GM12878 (cell line): Measurements from ENCODE around the gene PPFIBP1. TPM values are rescaled to one million over a fixed set of nuclear protein-coding genes. Genes with fewer than 3 reads are reported as not detected.

Source experiments
- ATAC-seq: fragments of 200-7000 bp; cut with Tn5 transposase; 3 replicates; pipeline ENCODE4 v1.9.1; 2020; ENCODE audit warnings: mild to moderate bottlenecking, moderate library complexity
- BruUV-seq: library from RNA; stranded (reverse); fragments of 400-500 nt; replicated peaks from 2 replicates; lab custom pipeline; 2021; lab: Mats Ljungman, UMichigan
- CTCF ChIA-PET: fragments of 300-600 bp; sonication (Branson Sonifier 250); formaldehyde crosslinking; extraction: SDS; loops from one replicate; lab custom pipeline; 2021; ENCODE audit warnings: inconsistent platforms; lab: Yijun Ruan, JAX
- POLR2A ChIA-PET: fragments of 350-600 bp; formaldehyde crosslinking; extraction: SDS; loops from one replicate; lab custom pipeline; 2021; ENCODE audit warnings: inconsistent platforms; lab: Charles Lee
- RAD21 ChIA-PET: fragments of 300-600 bp; sonication (Branson Sonifier 250); formaldehyde crosslinking; loops from one replicate; lab custom pipeline; 2023; ENCODE audit warnings: antibody characterized with exemption; ENCODE audit not compliant: unreplicated experiment; lab: Charles Lee
- SMC1A ChIA-PET: fragments of 300-600 bp; sonication (Branson Sonifier 250); formaldehyde crosslinking; loops from one replicate; lab custom pipeline; 2023; ENCODE audit not compliant: unreplicated experiment, uncharacterized antibody; lab: Charles Lee
- DNase-seq: peaks from one replicate; pipeline ENCODE4 v3.0.0-alpha.2; 2011; ENCODE audit warnings: low read depth, low spot score
- FAIRE-seq: peaks from 3 replicates; lab custom pipeline; 2011; peaks lifted over from hg19 to GRCh38; lab: Jason Lieb, UNC
- H2AFZ ChIP-seq: 2 replicates; pipeline ENCODE4 v1.6.0; 2011; ENCODE audit warnings: low read depth, low read length, control low read depth; ENCODE audit not compliant: control insufficient read depth
- H3K27ac ChIP-seq: 2 replicates; pipeline ENCODE4 v1.5.1; 2011; ENCODE audit warnings: control low read depth; ENCODE audit not compliant: control insufficient read depth, insufficient read depth
- H3K27me3 ChIP-seq, 2 experiments: replicated peaks in 1 of 2; 2 replicates each; pipeline versions ENCODE4 v1.6.0 to v1.6.1; 2011; ENCODE audit warnings: low read length in 1 of 2; ENCODE audit not compliant: control insufficient read depth in 2 of 2, insufficient read depth in 2 of 2
- H3K36me3 ChIP-seq, 2 experiments: 2 replicates each; pipeline ENCODE4 v1.5.1; 2011; ENCODE audit warnings: low read length in 1 of 2; ENCODE audit not compliant: control insufficient read depth in 2 of 2, insufficient read depth in 2 of 2
- H3K4me1 ChIP-seq: 2 replicates; pipeline ENCODE4 v1.6.1; 2011; ENCODE audit warnings: mild to moderate bottlenecking, low read length, moderate library complexity, mixed read lengths; ENCODE audit not compliant: control insufficient read depth, insufficient read depth
- H3K4me2 ChIP-seq: 2 replicates; pipeline ENCODE4 v1.6.0; 2011; ENCODE audit warnings: control low read depth; ENCODE audit not compliant: control insufficient read depth, insufficient read depth
- H3K4me3 ChIP-seq: fragments of 200-600 bp; sonication (generic); 2 replicates; pipeline ENCODE4 v1.5.1; 2016
- H3K79me2 ChIP-seq: 2 replicates; pipeline ENCODE4 v1.6.0; 2011; ENCODE audit warnings: low read length; ENCODE audit not compliant: control insufficient read depth, insufficient read depth
- H3K9ac ChIP-seq: 2 replicates; pipeline ENCODE4 v1.8.0; 2011; ENCODE audit warnings: low read length, control low read depth, mixed read lengths; ENCODE audit not compliant: control insufficient read depth, insufficient read depth
- H3K9me3 ChIP-seq: replicated peaks from 3 replicates; pipeline ENCODE4 v1.5.1; 2011; ENCODE audit warnings: mild to moderate bottlenecking, low read length; ENCODE audit not compliant: control insufficient read depth, insufficient read depth
- H4K20me1 ChIP-seq: 2 replicates; pipeline ENCODE4 v1.6.0; 2011; ENCODE audit not compliant: control insufficient read depth, insufficient read depth
- BHLHE40 ChIP-seq, 2 experiments: fragments of 450-650 bp in 1 of 2; IDR thresholded peaks; 2 replicates each; pipeline ENCODE4 v1.6.1; 2011 to 2017; ENCODE audit warnings: low read depth in 2 of 2, borderline replicate concordance in 1 of 2, improper control_type of control experiment in 1 of 2, low read length in 1 of 2, mild to moderate bottlenecking in 1 of 2
- CBX3 ChIP-seq: fragments of 200-600 bp; sonication (generic); IDR thresholded peaks from 2 replicates; pipeline ENCODE4 v1.6.1; 2016; ENCODE audit warnings: low read depth, borderline replicate concordance
- CHD2 ChIP-seq: IDR thresholded peaks from 2 replicates; pipeline ENCODE4 v1.6.1; 2011; ENCODE audit warnings: low read depth, low read length, improper control_type of control experiment, borderline replicate concordance
- EP300 ChIP-seq, 2 experiments: fragments of 150-350 bp in 1 of 2; IDR thresholded peaks; 2 replicates each; pipeline ENCODE4 v1.6.1; 2011 to 2012; ENCODE audit warnings: low read depth in 2 of 2, low read length in 2 of 2, borderline replicate concordance in 1 of 2, improper control_type of control experiment in 1 of 2, inconsistent platforms in 1 of 2; ENCODE audit not compliant: control insufficient read depth in 1 of 2
- ZNF274 ChIP-seq: IDR thresholded peaks from one replicate; pipeline ENCODE4 v1.8.0; 2011; ENCODE audit not compliant: insufficient read length, insufficient read depth
- ZNF384 ChIP-seq: IDR thresholded peaks from 2 replicates; pipeline ENCODE4 v1.6.1; 2012; ENCODE audit warnings: low read depth, mild to moderate bottlenecking, low read length, improper control_type of control experiment, borderline replicate concordance
- WGBS: methylation state at CpG from one replicate; pipeline ENCODE4 v1.1.6; 2016; ENCODE audit warnings: low lambda C conversion rate; ENCODE audit not compliant: insufficient replicate concordance, insufficient coverage; ENCODE audit errors: missing lambda C conversion rate; 5-methylcytosine and 5-hydroxymethylcytosine counted together
- in situ Hi-C: fragments of 300-500 bp; cut with MboI; formaldehyde crosslinking; loops from 9 replicates; pipeline ENCODE4 v1.14.3; 2018; ENCODE audit warnings: mixed read lengths
- intact Hi-C: fragments of 100-400 bp; cut with micrococcal nuclease; formaldehyde crosslinking; loops from one replicate; pipeline ENCODE4 v1.14.2; 2022; ENCODE audit not compliant: unreplicated experiment
- polyA plus RNA-seq, 11 experiments: library from polyadenylated mRNA; depleted of rRNA in 4 of 11; unstranded in 6 of 11; stranded (reverse) in 5 of 11; fragments of >200 nt; fragmentation: Nextera tagmentation in 4 of 11; fragmentation: Illumina TruSeq in 1 of 11; extraction: Ambion mirVana in 4 of 11; extraction: Trizol in 1 of 11; gene quantifications; 1 replicate in 1 of 11; 2 replicates in 10 of 11; pipeline versions ENCODE4 v1.2.1 to v1.2.3, GENCODE V29; 2011 to 2016; ENCODE audit warnings: inconsistent platforms in 2 of 11, missing spikeins in 2 of 11, low read depth in 1 of 11
- total RNA-seq, 4 experiments: library from RNA; depleted of rRNA in 3 of 4; stranded (reverse); fragments of >200 nt in 3 of 4; fragmentation: Illumina TruSeq in 1 of 4; extraction: Trizol in 1 of 4; gene quantifications; 2 replicates each; pipeline versions ENCODE4 v1.2.1 to v1.2.3, GENCODE V29; 2013 to 2021
- TF ChIP-seq, protein P1 (sequence below): fragments of 450-650 bp; IDR thresholded peaks from 2 replicates; pipeline ENCODE4 v1.6.1; 2017; ENCODE audit warnings: low read depth, mild to moderate bottlenecking, moderate library complexity
- TF ChIP-seq, protein P2 (sequence below): fragments of 450-650 bp; IDR thresholded peaks from 2 replicates; pipeline ENCODE4 v1.6.1; 2017; ENCODE audit warnings: mild to moderate bottlenecking, moderate library complexity

The PPFIBP1 gene
- total and polyA plus RNA-seq, 10 of the 15 experiments (the other 5 are each of a cell fraction or from before 2014, with no cell fraction given), result 0.47 to 7.8 (median 3.6) TPM

GRCh38 chr12:27723212-27723611, 199.2 kb downstream of the PPFIBP1 start:
- intact Hi-C loops (no loop called here), in situ Hi-C loops (no loop called here)
- Histone ChIP-seq H3K36me3 (peaks cover 1 to 19% of the 10 kb centered on the region in 2 experiments; a peak in 2 of 4 replicates), H3K4me1 (no peaks in the 10 kb centered on the region), H3K4me2 (no peak overlapping the region), H3K79me2 (no peaks in the 10 kb centered on the region; the same call in 1 of the 2 replicates), H2AFZ (no peak overlapping the region), H3K27ac (no peak overlapping the region), H3K4me3 (no peak overlapping the region), H3K9ac (no peak overlapping the region), H3K9me3 (no peaks in the 10 kb centered on the region), H3K27me3 (no peaks in the 10 kb centered on the region), H4K20me1 (no peaks in the 10 kb centered on the region)
- BruUV-seq, result no TSS peak
- CTCF ChIA-PET, result interaction anchor here (0.9 to 2.2 kb wide), 4 partner anchors 10 to 98 kb away, joined by 3 to 6 read pairs (median 5); no protein-coding TSS in a partner anchor
- ATAC-seq (no peak), DNase-seq (no peak), FAIRE-seq (no peak)
- POLR2A ChIA-PET, result interaction anchor here (0.5 kb wide), 1 partner anchor 89 kb away, joined by 3 read pairs; no protein-coding TSS in a partner anchor
- 59% methylated on average over 1 of the region's 1 CpG for WGBS
- RAD21 ChIA-PET, result interaction anchor here (1.3 kb wide), 1 partner anchor 10 kb away, joined by 5 read pairs; no protein-coding TSS in a partner anchor
- no peak for TF ChIP-seq ZNF274
- SMC1A ChIA-PET, result interaction anchor here (0.6 to 1.4 kb wide), 2 partner anchors 98 to 845 kb away, joined by 3 to 4 read pairs; no protein-coding TSS in a partner anchor

DNA sequence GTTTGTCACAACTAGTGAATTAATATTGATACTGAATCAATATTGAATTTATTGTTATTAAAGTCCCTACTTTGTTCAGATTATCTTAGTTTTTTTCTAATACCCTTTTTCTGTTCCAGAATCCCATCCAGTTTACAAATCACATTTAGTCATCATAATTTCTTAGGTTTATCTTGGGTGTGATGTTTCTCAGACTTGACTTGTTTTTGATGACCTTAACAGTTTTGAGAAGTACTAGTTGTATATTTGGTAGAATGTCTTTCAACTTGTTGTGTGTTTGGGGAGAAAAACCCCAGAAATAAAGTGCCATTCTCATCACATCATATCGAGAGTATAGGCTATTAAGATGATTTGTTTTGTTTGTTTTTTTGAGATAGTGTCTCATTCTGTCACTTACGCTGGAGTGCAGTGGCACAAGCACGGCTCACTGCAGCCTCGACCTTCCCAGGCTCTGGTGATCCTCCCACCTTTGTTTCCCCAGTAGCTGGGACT, 206.1 kb downstream of the PPFIBP1 start:
- Histone ChIP-seq H4K20me1 (no peaks in the 10 kb centered on the region), H3K27ac (no peak overlapping the region), H3K79me2 (no peaks in the 10 kb centered on the region; the same call in 1 of the 2 replicates), H3K9ac (no peak overlapping the region), H3K4me3 (no peak overlapping the region), H3K9me3 (no peaks in the 10 kb centered on the region), H3K4me1 (no peaks in the 10 kb centered on the region), H2AFZ (no peak overlapping the region), H3K36me3 (peaks cover 5 to 10% of the 10 kb centered on the region in 2 experiments; a peak in 3 of 4 replicates), H3K4me2 (no peak overlapping the region), H3K27me3 (no peaks in the 10 kb centered on the region)
- ChIA-PET POLR2A (no interaction called here), CTCF (no interaction called here), RAD21 (no interaction called here), SMC1A (no interaction called here)
- DNase-seq, result no peak
- BruUV-seq, result no TSS peak
- intact Hi-C loops (no loop called here), in situ Hi-C loops (loop anchor here (5.0 kb wide), 2 partner anchors 212 to 1147 kb away; no protein-coding TSS in a partner anchor)
- no peak for ATAC-seq
- WGBS, result 100% methylated on average over 4 of the region's 4 CpGs
- FAIRE-seq, result no peak
- no peak for TF ChIP-seq BHLHE40 (IDR thresholded peaks at IDR 0.05; ENCODE audit: borderline replicate concordance in 1 of 2, low read depth in 2 of 2, low read length in 1 of 2)
- TF ChIP-seq, protein P1, sequence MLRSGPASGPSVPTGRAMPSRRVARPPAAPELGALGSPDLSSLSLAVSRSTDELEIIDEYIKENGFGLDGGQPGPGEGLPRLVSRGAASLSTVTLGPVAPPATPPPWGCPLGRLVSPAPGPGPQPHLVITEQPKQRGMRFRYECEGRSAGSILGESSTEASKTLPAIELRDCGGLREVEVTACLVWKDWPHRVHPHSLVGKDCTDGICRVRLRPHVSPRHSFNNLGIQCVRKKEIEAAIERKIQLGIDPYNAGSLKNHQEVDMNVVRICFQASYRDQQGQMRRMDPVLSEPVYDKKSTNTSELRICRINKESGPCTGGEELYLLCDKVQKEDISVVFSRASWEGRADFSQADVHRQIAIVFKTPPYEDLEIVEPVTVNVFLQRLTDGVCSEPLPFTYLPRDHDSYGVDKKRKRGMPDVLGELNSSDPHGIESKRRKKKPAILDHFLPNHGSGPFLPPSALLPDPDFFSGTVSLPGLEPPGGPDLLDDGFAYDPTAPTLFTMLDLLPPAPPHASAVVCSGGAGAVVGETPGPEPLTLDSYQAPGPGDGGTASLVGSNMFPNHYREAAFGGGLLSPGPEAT, result no peak
- no peak for TF ChIP-seq CHD2
- no peak for TF ChIP-seq ZNF384
- TF ChIP-seq EP300 (IDR thresholded peaks at IDR 0.05; ENCODE audit: borderline replicate concordance in 1 of 2, control insufficient read depth in 1 of 2, low read depth in 2 of 2, low read length in 2 of 2), result no peak
- TF ChIP-seq, protein P2, sequence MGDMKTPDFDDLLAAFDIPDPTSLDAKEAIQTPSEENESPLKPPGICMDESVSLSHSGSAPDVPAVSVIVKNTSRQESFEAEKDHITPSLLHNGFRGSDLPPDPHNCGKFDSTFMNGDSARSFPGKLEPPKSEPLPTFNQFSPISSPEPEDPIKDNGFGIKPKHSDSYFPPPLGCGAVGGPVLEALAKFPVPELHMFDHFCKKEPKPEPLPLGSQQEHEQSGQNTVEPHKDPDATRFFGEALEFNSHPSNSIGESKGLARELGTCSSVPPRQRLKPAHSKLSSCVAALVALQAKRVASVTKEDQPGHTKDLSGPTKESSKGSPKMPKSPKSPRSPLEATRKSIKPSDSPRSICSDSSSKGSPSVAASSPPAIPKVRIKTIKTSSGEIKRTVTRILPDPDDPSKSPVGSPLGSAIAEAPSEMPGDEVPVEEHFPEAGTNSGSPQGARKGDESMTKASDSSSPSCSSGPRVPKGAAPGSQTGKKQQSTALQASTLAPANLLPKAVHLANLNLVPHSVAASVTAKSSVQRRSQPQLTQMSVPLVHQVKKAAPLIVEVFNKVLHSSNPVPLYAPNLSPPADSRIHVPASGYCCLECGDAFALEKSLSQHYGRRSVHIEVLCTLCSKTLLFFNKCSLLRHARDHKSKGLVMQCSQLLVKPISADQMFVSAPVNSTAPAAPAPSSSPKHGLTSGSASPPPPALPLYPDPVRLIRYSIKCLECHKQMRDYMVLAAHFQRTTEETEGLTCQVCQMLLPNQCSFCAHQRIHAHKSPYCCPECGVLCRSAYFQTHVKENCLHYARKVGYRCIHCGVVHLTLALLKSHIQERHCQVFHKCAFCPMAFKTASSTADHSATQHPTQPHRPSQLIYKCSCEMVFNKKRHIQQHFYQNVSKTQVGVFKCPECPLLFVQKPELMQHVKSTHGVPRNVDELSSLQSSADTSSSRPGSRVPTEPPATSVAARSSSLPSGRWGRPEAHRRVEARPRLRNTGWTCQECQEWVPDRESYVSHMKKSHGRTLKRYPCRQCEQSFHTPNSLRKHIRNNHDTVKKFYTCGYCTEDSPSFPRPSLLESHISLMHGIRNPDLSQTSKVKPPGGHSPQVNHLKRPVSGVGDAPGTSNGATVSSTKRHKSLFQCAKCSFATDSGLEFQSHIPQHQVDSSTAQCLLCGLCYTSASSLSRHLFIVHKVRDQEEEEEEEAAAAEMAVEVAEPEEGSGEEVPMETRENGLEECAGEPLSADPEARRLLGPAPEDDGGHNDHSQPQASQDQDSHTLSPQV, result no peak
- TF ChIP-seq CBX3, result no peak
